Panc1 (cell line): Measurements from ENCODE around the gene TRMT5.

Source experiments
- TF ChIP-seq, protein P1 (sequence below): fragments of 450-650 bp; IDR thresholded peaks from 2 replicates; pipeline ENCODE4 v1.5.1; 2017; ENCODE audit warnings: mild to moderate bottlenecking
- TF ChIP-seq, protein P2 (sequence below), 2 experiments: IDR thresholded peaks; 2 replicates each; pipeline ENCODE4 v1.6.1; 2011 to 2012; ENCODE audit warnings: low read depth in 2 of 2, control low read depth in 1 of 2, low read length in 1 of 2, mild to moderate bottlenecking in 1 of 2, moderate library complexity in 1 of 2; ENCODE audit not compliant: insufficient read depth in 1 of 2

DNA sequence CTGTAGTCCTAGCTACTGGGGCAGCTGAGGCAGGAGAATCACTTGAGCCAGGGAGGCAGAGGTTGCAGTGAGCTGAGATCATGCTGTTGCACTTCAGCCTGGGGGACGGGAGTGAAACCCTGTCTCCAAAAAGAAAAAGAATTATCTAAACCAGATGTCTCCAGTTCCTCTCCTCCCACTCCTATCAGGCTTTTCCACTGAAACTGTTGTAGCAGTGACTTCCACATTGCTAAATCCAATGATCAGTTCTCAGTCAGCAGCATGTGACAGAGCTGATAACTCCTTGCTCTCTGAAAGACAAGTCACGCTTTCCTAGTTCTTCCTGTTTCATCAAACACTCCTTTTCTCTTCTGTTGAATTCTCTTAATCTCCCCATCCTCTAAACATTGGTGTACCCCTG is 8.7 kb upstream of the TRMT5 start:
- TF ChIP-seq, protein P1, sequence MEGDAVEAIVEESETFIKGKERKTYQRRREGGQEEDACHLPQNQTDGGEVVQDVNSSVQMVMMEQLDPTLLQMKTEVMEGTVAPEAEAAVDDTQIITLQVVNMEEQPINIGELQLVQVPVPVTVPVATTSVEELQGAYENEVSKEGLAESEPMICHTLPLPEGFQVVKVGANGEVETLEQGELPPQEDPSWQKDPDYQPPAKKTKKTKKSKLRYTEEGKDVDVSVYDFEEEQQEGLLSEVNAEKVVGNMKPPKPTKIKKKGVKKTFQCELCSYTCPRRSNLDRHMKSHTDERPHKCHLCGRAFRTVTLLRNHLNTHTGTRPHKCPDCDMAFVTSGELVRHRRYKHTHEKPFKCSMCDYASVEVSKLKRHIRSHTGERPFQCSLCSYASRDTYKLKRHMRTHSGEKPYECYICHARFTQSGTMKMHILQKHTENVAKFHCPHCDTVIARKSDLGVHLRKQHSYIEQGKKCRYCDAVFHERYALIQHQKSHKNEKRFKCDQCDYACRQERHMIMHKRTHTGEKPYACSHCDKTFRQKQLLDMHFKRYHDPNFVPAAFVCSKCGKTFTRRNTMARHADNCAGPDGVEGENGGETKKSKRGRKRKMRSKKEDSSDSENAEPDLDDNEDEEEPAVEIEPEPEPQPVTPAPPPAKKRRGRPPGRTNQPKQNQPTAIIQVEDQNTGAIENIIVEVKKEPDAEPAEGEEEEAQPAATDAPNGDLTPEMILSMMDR = no peak
- TF ChIP-seq, protein P2, sequence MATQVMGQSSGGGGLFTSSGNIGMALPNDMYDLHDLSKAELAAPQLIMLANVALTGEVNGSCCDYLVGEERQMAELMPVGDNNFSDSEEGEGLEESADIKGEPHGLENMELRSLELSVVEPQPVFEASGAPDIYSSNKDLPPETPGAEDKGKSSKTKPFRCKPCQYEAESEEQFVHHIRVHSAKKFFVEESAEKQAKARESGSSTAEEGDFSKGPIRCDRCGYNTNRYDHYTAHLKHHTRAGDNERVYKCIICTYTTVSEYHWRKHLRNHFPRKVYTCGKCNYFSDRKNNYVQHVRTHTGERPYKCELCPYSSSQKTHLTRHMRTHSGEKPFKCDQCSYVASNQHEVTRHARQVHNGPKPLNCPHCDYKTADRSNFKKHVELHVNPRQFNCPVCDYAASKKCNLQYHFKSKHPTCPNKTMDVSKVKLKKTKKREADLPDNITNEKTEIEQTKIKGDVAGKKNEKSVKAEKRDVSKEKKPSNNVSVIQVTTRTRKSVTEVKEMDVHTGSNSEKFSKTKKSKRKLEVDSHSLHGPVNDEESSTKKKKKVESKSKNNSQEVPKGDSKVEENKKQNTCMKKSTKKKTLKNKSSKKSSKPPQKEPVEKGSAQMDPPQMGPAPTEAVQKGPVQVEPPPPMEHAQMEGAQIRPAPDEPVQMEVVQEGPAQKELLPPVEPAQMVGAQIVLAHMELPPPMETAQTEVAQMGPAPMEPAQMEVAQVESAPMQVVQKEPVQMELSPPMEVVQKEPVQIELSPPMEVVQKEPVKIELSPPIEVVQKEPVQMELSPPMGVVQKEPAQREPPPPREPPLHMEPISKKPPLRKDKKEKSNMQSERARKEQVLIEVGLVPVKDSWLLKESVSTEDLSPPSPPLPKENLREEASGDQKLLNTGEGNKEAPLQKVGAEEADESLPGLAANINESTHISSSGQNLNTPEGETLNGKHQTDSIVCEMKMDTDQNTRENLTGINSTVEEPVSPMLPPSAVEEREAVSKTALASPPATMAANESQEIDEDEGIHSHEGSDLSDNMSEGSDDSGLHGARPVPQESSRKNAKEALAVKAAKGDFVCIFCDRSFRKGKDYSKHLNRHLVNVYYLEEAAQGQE (IDR thresholded peaks at IDR 0.05; ENCODE audit: insufficient read depth in 1 of 2, low read depth in 2 of 2, low read length in 1 of 2) = no peak
